Endometrium (tissue), 2 donors: Measurements from ENCODE around the gene SUGCT.

ENCODE experiments used
- FAIRE-seq: peaks from 2 replicates; lab custom pipeline; 2012; peaks lifted over from hg19 to GRCh38; lab: Jason Lieb, UNC
- donor health status: control.
- donor health status: control.

SUGCT gene

DNA sequence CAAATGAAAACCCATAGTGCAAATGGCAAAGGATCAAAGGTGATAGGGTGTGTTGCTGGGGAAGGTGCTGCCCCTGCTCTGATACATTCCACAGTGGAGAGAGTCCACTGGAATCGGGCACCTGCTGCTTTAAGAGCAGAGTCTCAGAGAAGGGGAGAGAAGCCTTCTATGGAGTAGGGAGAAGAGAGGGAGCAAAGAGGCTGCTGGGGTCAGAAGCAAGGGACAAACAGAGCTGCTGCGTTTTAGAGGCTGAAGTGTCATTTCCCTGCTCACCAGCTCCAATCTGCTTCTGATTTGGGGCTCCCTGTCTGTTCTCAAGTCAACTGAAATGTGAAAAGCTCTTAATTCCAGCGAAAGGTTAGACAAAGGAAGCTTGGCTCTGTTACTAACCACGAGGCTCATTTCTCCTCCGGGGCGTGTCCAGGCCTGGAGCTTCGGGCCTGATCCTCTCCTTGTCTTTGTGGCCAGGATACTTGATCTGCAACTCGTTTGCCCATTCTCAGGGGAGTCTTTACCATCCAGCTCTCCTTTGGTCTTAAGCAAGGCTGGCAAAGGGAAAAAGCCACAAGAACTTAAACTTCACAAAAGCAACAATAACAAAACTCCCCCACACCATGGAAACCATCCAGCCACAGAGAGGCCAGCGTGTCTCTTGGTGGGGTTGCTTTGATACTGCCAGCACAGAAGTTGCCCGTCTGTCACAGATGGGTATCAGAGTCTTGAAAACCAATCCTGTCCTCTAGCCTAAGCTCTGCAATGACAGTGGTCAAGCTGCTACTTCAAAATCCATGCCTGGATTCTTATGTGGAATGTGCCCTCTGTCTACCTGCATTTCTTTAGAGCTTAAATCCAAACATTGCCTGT is 692.6 kb downstream of the SUGCT start:
- no peak for FAIRE-seq

DNA sequence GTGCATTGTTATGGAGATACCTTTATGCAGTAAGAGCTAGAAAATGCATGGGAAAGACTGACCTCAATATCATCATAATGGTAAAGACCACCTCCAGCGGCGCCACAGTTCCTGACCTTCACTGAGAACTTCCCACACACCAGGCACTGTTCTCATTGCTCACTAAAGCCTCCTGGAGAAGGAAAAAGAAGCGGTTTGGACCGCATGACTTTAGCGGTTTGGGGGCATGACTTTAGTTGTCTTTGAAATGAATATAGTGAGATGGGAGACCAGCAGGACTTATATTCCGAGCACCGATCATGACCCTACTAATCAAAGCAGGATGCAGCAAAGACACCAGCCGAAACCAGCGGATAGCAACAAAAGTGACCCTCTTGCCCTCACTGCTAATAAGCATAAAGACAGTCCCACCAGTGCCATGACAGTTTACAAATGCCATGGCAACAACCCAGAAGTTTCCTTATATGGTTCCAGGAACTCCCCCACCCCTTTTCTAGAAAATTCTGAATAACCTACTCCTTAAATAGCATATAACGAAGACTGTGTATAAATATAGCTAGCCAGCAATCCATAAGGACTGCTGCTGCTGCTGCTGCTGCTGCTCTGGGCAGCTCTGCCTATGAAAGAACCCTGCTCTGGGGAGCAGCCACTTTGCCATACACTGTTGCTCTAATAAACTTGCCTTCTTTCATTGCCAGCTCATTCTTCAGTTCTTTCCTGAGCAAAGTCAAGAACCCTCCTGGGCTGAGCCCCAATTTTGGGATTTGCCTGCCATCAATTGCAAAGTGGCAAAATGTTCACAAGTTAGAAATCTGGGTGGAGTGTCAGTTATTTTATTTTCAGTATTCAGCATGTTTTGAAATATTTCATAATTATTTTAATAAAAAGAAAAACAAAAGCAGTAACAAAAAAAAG is 694.1 kb downstream of the SUGCT start:
- FAIRE-seq: no peak

GRCh38 chr7:40833191-40833887 is 698.5 kb downstream of the SUGCT start:
- no peak for FAIRE-seq

DNA sequence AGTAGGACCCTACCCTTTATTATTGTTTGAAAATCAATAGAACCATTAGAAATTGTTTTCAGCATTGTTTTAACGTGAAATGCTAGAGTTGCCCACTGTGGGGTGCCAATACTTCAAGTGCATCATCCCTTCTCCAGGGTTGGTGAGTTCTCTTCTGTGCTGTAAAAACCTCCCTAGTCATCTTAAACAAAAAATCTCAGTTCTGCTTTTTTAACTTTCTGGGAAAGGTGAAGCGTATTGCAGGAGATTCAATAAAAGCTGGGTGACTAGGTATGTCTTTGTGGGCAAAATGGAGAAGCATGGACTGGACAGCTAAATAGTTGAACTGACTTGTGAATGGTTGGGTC is 699.1 kb downstream of the SUGCT start:
- no peak for FAIRE-seq

DNA sequence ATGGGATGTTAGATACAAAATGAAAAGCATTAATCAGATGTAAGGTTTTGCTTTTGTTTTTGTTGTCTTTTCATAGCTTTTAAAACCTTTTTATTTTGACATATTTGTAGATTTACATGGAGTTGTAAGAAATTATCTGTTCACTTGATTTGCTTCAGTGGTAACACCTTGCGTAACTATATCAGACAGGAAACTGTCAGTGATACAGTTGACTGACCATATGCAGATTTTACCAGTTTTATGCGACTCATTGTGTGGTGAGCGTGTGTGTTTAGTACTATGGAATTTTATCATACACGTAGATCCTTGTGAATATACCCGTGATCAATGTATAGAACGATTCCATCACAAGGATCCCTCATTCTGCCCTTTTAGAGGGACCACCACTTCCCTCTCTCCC is 701.4 kb downstream of the SUGCT start:
- FAIRE-seq: no peak

DNA sequence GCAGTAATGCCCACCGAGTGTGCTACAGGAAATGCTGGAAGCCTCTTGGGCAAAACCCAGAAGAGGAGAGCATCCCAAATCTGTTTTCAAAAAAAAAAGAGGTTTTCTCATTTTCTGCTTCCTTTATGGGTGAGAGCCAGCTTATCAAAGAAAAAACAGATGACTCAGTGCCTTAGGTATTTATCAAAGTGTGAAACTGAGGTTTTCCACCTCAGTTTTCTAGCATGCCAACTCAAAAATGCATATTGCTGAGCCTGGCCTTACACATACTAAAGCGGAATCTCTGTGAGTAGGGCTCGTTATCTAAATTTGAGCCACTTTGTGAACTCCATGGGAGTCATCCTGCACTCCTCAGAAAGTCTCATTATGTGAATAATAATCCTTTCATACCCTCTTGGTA is 705.1 kb downstream of the SUGCT start:
- FAIRE-seq: no peak

DNA sequence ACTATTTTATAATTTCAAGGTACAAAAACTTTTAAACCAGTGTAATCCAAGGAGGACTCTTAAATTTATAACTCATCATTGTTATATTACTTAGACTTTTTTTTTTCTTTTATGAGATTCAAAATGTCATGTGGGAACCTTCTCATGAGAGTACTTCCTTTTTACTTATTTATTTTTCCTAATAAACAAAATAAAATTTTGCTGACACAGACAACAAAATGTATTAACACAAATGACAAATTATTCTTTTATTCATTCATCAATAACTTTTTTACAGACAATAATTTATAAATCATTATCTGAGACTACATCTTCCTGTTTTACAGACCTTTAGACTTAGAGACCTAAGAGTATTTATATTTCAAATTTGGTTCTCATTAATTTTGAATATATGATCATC is 706.2 kb downstream of the SUGCT start:
- FAIRE-seq: peak; percentile 81

DNA sequence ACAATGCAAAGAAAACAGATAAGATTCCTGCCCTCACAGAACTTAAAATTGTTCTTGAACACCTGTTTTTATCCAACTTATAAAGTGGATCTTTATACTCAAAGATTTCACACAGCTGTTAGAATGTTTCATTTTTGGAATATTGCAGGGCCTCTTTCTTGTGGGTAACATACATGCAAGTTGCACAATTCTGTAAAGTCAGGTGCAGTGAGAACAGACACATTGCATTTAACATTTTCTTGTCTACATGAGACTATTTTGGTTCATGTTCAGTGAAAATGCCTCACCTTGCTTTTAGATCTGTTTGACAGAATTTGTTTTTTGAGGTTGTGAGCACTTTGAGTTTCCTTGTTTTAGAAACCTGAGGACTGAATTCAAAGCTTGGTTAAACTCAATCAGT is 707.8 kb downstream of the SUGCT start:
- FAIRE-seq: no peak

DNA sequence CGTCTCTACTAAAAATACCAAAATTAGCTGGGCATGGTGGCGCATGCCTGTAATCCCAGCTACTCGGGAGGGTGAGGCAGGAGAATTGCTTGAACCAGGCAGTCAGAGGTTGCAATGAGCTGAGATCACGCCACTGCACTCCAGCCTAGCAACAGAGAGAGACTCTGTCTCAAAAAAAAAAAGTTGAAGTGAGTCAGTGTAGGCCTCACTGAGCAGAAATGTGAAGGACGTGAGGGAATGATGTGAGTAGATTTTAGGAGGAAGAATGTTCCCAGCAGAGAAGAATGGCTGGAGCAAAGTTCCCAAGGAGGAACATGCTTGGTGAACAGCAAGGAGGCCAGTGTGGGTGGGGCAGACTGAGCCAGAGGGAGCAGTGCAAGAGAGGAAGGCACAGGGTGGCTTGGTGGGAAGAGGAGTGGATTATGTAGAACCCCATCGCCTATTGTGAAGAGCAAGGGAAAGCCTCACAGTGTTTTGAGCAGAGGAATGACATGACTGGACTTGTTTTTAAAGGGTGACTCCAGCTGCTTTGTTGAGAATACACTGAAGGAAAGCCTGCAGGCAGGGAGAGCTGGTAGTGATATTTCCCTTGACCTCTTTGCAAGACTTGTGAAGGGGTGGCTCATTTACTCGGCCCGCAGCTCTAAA is 708.7 kb downstream of the SUGCT start:
- no peak for FAIRE-seq

GRCh38 chr7:40845943-40846342 is 711.1 kb downstream of the SUGCT start:
- FAIRE-seq: no peak

- FAIRE-seq: no peak
Observed at GRCh38 chr7:40847921-40848320, 713.1 kb downstream of the SUGCT start.

DNA sequence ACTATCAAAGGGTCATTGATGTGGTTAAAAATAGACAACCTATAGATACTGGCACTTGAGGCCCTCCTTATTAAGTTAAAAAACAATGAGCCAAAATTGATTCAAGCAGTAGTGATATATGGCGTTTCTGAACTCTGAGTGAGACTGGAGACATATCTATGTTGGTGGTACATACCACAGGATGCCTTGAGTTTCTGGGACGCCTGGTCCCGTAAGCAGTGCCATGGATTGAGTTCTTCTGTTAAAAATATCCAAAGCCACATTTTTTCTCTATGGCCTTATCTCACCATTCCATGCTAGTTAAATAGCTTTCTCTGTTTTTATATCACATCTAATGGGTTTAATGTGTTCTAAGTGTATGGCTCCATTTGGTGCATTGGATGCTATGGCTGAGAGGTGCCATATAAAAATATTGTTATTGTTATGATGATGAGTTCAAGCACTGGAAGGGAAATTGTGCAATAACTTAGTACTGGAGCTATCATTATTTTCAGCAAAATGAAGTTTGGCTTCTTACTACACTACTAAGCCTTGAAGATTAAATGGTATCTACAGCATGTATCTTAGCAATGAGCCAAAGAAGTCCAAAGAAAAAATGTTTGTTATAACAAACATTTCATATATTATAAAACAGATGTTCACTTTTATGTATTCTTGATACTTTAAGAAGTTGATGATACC is 713.9 kb downstream of the SUGCT start:
- no peak for FAIRE-seq

DNA sequence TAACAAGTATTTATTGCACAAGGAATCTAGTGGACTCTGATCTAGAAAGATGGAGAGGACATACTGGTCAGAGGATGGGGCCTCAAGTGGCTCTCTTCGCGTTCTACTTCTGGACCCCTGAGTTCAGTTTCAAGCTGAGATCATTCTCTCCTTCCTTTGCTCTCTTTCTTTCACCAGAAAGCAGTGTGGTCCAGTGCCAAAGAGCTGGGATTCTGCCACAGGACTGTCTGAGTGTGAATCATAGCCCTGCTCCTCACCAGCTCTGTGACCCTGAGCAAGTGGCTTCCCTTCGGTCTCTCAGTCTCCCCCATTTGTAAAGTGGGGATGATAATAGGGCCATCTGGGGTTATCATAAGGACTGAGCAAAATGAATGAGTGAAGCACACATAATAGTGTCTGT is 715.2 kb downstream of the SUGCT start:
- FAIRE-seq: no peak

DNA sequence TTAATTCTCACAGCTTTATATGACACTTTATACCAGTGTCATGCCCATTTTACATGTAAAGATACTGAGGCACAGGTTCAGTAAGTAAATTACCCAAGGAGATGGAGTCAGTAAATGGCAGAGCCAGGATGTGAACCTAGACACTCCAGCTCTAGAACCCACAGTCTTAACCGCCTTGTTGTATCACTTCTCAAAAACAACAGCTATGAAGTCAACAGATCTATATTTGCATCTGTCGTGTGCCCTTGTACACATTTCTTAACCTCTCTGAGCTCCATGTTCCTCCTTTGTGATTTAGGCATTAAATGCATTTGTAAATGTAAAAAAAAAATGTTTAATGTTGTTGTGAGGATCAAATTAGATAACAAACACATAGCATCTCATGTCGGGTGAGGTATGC is 716.2 kb downstream of the SUGCT start:
- FAIRE-seq: no peak

- no peak for FAIRE-seq
Observed at GRCh38 chr7:40859076-40859475, 724.3 kb downstream of the SUGCT start.

- FAIRE-seq: no peak
Observed at GRCh38 chr7:40859965-40860543, 725.2 kb downstream of the SUGCT start.

- no peak for FAIRE-seq
Observed at GRCh38 chr7:40865441-40866233, 730.8 kb downstream of the SUGCT start.

DNA sequence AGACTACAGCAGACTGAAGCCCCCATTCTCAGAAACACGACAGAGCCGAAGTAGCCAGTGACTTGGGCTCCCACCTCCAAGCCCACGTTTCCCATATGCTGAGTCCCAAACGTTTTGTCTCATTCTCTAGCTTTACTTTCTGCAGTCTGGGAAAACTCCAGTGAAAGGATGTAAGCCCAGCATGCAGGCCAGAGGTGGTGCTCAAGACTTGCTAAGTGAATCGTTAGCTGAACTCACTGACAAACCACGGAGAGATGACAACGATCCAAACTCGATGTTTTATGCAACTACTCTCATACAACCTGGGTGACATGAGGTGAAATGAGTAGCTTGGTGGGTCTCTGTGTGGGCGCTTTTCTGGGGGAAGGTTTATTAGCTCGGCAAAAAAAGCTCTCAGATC is 731.8 kb downstream of the SUGCT start:
- FAIRE-seq: no peak

DNA sequence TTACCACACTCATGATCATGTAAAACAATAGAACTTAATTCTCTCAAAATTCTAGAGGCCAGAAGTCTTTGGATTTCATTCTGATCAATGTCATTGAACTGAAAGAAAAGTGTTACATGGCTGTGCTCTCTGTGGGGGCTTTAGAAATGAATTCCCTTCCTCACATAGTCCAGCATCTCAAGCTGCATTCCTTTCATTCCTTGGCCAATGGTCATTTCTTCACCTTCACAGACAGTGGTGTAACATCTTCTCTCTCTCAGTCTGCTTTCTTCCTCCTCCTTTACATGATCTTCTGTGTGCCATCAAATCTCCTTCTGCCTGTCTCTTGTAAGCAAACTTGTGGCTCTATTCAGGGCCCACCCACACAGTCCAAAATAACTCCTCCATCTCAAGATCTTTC is 735.3 kb downstream of the SUGCT start:
- FAIRE-seq: no peak

DNA sequence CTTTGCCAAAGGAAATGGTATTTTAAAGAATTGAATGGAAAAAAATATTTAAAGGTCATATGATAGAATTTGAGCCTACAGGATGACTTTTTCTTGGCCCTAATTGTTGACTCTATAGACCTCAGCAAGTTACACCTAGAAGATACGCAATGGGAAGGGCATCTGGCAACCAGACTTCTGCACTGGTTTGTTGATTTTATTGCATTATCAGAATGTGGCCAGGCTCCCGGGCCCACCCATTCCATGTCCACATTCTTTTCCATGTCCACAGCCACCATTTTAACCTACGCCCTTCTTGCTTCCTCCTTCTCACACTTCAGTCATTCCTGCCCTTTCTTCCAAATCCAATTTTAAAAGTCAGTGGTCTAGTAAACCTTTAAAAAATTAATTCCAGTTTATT is 738.4 kb downstream of the SUGCT start:
- FAIRE-seq: no peak
